Measurements from ENCODE around the gene PLA1A.

GRCh38 chr3:119562307-119562961, 35.3 kb upstream of the PLA1A start:
- TF ChIP-seq EZH2phosphoT487 (IDR thresholded peaks at IDR 0.05; ENCODE audit: insufficient read depth, low read depth) (no peak), EZH2 (IDR thresholded peaks at IDR 0.05; ENCODE audit: insufficient read depth, poor library complexity, severe bottlenecking) (no peak)

All from GM23248 (cell line).